Measurements from ENCODE around the gene YDJC.
"Not testable (repeated sequence)": the region's sequence is repeated elsewhere in the genome, so short reads cannot be mapped to it uniquely, and the experiment has no call there.

The YDJC gene

DNA sequence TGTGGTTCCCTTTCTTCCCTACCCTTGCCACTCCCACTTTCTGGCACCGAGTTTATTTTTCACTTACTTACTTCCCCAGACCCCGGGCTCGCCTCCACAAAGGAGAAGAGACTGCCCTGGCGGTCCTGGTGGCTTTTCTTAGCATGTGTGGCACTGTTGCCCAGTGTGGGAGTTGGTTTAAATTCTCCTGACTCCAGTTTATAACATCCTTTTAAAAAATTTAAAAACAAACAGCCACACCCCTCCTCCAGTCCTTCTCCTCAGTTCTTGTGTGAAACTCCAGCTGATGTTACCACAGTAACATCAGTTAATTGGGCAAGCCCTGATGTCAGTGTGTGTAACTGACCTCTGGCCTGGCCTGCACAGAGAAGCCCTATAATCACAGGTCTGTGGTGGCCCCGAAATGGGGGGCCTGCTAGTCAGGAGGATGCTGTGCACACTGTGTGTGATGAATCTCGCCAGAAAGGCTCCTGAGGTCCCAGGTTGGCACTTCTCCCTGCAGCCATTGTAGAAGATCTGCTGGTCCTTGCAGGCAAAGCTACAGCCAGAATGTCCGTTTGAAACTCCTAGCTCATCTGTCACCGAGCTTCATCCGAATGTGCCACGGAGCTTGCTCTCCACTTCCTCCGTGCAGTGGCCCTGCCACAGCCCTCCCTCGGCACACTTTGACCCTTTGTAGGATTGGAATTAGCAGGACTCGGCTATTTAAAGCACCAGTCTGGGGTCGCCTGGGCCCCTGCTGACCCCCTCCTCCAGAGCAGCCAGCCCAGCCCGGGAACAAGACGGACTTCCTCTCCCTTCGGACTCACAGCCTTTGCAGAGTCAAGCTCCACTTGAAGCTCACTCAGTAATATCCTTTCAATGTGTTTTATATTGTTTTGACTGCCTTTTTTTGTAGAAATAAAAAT is 7.6 kb downstream of the YDJC start:
- Histone ChIP-seq H3K4me1 (ENCODE audit: insufficient read depth, low read length) (peaks cover 8% of the 10 kb centered on the region), H3K36me3 (ENCODE audit: insufficient read depth, low read length) (peaks cover 25% of the 10 kb centered on the region), H3K4me3 (ENCODE audit: low read length) (no peak overlapping the region), H3K27me3 (ENCODE audit: insufficient read depth, low read length) (no peaks in the 10 kb centered on the region), H3K9me3 (ENCODE audit: low read length) (no peaks in the 10 kb centered on the region), H2AFZ (ENCODE audit: low read depth, low read length) (no peak overlapping the region)

DNA sequence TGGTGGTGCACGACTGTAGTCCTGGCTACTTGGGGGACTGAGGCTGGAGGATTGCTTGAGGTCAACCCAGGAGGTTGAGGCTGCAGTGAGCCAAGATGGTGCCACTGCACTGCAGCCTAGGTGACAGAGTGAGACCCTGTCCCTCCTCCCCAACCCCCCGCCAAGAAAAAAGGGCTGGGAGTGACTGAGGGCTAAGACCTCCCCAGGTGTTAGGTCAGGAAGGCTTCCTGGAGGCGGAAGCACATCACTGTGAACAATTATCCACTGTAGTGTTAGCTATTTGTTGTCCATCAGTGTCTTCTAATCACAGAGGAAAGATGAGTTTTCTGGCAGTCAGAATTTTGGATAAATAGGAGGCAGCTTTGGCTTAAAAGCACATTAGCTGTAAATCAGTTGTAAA is 8.8 kb downstream of the YDJC start:
- H3K27me3 ChIP-seq (ENCODE audit: insufficient read depth, low read length): no peaks in the 10 kb centered on the region
- H3K9me3 ChIP-seq (ENCODE audit: low read length): no peaks in the 10 kb centered on the region
- H3K4me1 ChIP-seq (ENCODE audit: insufficient read depth, low read length): peaks cover 8% of the 10 kb centered on the region
- H3K36me3 ChIP-seq (ENCODE audit: insufficient read depth, low read length): peaks cover 26% of the 10 kb centered on the region
- H2AFZ ChIP-seq (ENCODE audit: low read depth, low read length): no peak overlapping the region
- no peak overlapping the region for H3K4me3 ChIP-seq (ENCODE audit: low read length)

- not testable (repeated sequence) for H3K4me3 ChIP-seq (ENCODE audit: low read length); H3K27me3 ChIP-seq (ENCODE audit: insufficient read depth, low read length); H2AFZ ChIP-seq (ENCODE audit: low read depth, low read length); H3K9me3 ChIP-seq (ENCODE audit: low read length); H3K4me1 ChIP-seq (ENCODE audit: insufficient read depth, low read length)
- H3K36me3 ChIP-seq (ENCODE audit: insufficient read depth, low read length): peaks cover 39% of the 10 kb centered on the region
These were observed 12.5 kb downstream of the YDJC start for GRCh38 chr22:21617337-21617736.

- H3K27me3 ChIP-seq (ENCODE audit: insufficient read depth, low read length): no peaks in the 10 kb centered on the region
- no peaks in the 10 kb centered on the region for H3K4me1 ChIP-seq (ENCODE audit: insufficient read depth, low read length)
- H3K36me3 ChIP-seq (ENCODE audit: insufficient read depth, low read length): peaks cover 47% of the 10 kb centered on the region
- no peaks in the 10 kb centered on the region for H3K9me3 ChIP-seq (ENCODE audit: low read length)
- H3K4me3 ChIP-seq (ENCODE audit: low read length): no peak overlapping the region
- no peak overlapping the region for H2AFZ ChIP-seq (ENCODE audit: low read depth, low read length)
These were observed 14.1 kb downstream of the YDJC start for GRCh38 chr22:21615731-21616130.

DNA sequence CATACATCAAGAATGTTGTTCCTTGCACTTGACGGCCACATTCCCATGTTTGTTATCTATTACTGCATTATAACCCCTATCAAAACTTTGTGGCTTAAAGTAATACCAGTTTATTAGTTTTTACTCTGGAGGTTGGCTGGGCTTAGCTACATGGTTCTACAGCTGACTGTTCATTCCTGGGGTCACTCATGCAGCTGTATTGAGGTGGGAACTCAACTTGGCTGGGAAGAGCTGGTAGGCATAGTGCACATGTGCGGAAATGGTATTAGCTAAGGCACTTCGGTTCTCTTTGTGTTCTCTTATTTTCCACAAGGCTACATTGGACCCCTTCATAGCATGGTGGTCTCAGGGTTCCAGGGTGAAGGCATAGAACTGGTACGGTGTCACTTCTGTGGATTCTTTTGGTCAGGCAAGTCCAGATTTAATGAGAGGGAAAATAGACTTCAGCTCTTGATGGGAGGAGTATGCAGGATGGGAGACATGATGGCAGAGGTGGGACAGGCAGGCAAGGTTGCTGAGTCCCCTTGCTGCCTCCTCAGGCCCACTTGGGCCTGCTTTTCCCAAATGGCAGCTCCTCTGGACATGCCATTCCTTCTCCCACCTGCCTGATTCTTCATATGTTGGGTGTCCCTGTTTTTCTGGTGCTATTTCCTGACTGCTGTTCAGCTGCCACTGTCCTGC is 16.1 kb downstream of the YDJC start:
- Histone ChIP-seq H3K27me3 (ENCODE audit: insufficient read depth, low read length) (no peaks in the 10 kb centered on the region), H3K9me3 (ENCODE audit: low read length) (no peaks in the 10 kb centered on the region), H3K36me3 (ENCODE audit: insufficient read depth, low read length) (peaks cover 53% of the 10 kb centered on the region), H2AFZ (ENCODE audit: low read depth, low read length) (no peak overlapping the region), H3K4me1 (ENCODE audit: insufficient read depth, low read length) (no peaks in the 10 kb centered on the region), H3K4me3 (ENCODE audit: low read length) (no peak overlapping the region)

DNA sequence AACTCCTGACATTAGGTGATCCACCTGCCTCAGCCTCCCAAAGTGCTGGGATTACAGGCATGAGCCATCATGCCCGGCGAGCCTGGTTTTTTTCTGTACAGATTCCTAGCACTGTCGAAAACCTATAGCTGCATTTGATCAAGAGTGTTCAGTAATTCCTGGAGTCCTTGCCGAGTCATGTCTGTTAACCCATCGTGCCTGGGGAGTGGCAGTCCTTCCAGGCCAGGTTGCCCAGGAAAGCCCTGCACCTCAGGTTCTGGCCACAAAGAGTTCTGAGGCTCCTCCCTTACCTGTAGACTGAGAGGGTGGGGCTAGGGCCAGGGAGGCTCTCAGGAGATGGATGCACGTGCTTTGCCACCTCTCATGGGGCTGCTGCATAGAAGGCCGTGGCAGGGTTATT is 17.0 kb downstream of the YDJC start:
- Histone ChIP-seq H3K27me3 (ENCODE audit: insufficient read depth, low read length) (no peaks in the 10 kb centered on the region), H3K36me3 (ENCODE audit: insufficient read depth, low read length) (peaks cover 53% of the 10 kb centered on the region), H3K4me3 (ENCODE audit: low read length) (no peak overlapping the region), H2AFZ (ENCODE audit: low read depth, low read length) (no peak overlapping the region), H3K4me1 (ENCODE audit: insufficient read depth, low read length) (no peaks in the 10 kb centered on the region), H3K9me3 (ENCODE audit: low read length) (no peaks in the 10 kb centered on the region)

DNA sequence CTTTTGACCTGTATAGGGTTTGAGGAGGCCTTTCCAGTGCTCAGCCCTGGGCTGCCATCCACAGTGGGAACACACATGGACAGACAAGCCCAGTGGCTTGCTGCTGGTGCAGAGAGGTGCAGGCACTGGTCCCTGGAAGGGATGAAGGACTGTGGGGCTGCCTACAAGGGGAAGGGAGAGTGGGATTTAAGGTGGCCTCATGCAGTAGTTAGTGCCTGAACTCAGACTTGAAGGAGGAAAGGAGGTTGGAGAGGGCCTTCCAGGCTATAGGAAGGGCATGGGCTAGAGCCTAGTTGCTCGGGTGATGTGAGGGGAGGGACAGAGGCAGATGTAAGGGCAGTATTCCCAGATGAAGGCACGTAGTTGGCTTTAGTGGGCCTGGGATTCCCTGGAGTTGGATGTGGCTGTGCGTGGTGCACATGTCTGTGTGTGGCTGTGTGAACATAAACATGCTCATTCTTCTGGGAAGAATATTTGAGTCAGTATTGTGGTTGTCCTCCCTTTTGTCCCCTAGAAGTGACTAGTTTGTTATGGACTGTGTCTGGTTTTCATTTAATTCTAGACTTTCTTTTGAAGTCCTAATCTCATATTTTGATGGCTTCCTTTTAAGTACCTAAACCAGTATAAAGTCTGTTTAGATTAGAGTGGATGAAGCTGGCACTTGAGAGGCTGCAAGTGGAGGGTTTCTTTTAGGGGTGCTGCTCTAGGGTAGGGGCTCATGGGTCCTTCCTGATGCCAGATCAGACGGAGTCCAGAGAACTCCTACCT is 18.4 kb downstream of the YDJC start:
- Histone ChIP-seq H3K4me3 (ENCODE audit: low read length) (no peak overlapping the region), H3K9me3 (ENCODE audit: low read length) (no peaks in the 10 kb centered on the region), H3K27me3 (ENCODE audit: insufficient read depth, low read length) (no peaks in the 10 kb centered on the region), H3K4me1 (ENCODE audit: insufficient read depth, low read length) (no peaks in the 10 kb centered on the region), H3K36me3 (ENCODE audit: insufficient read depth, low read length) (peaks cover 51% of the 10 kb centered on the region), H2AFZ (ENCODE audit: low read depth, low read length) (no peak overlapping the region)

- not testable (repeated sequence) for H2AFZ ChIP-seq (ENCODE audit: low read depth, low read length)
- peaks cover 46% of the 10 kb centered on the region for H3K36me3 ChIP-seq (ENCODE audit: insufficient read depth, low read length)
These were observed 20.2 kb downstream of the YDJC start for GRCh38 chr22:21609556-21610157.

DNA sequence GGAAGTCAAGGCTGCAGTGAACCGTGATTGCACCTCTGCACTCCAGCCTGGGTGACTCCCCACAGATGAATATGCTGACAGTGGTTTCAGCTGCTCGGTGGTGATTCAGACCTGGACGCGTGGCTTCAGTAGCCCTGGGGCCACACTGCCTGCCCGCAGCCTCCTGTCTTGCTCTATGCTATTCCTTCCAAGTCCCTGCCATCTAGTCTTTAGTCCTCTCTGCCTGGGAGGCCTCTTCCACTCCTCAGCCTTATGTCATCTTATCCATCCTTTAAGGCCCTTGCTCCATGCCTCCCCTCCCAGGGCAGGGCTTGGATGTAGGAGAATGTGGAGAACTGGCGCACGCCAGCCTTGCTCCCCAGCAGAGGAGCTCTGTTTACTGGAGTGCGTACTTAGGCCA is 23.0 kb downstream of the YDJC start:
- H3K9me3 ChIP-seq (ENCODE audit: low read length): no peaks in the 10 kb centered on the region
- no peaks in the 10 kb centered on the region for H3K4me1 ChIP-seq (ENCODE audit: insufficient read depth, low read length)
- peaks cover 26% of the 10 kb centered on the region for H3K36me3 ChIP-seq (ENCODE audit: insufficient read depth, low read length)
- H2AFZ ChIP-seq (ENCODE audit: low read depth, low read length): no peak overlapping the region
- no peak overlapping the region for H3K4me3 ChIP-seq (ENCODE audit: low read length)
- no peaks in the 10 kb centered on the region for H3K27me3 ChIP-seq (ENCODE audit: insufficient read depth, low read length)

More at GRCh38 chr22:21609556-21610157, 20.2 kb downstream of the YDJC start:
- H3K4me1 ChIP-seq (ENCODE audit: insufficient read depth, low read length); H3K9me3 ChIP-seq (ENCODE audit: low read length); H3K4me3 ChIP-seq (ENCODE audit: low read length); H3K27me3 ChIP-seq (ENCODE audit: insufficient read depth, low read length): not testable (repeated sequence)

DNA sequence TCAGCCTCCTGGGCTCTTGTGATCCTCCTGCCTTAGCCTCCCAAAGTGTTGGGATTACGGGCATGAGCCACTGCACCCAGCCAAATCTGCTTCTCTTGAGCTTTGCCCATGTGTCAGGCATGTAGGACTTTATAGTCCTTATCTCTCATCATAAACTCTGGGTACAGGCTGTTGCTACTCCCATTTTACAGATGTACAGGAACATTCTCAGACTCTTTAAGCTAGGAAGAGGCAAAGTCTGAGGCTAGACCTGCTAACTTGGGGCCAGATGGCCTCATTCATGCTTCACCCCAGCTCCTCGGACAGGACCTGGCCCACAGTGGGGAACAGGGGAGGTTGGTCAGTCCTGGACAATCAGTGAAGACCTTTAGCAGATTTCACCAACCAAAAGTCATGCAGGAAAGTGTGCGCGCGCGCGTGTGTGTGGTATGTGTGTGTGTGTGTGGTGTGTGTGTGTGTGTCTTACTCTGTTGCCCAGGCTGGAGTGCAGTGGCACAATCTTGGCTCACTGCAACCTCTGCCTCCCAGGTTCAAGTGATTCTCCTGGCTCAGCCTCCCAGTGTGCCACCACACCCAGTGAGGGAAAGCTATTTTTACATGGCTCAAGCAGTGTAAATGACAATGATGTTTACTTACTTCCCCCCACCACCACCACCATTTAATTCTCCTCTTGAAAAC is 23.8 kb downstream of the YDJC start:
- Histone ChIP-seq H2AFZ (ENCODE audit: low read depth, low read length) (no peak overlapping the region), H3K4me3 (ENCODE audit: low read length) (no peak overlapping the region), H3K36me3 (ENCODE audit: insufficient read depth, low read length) (peaks cover 19% of the 10 kb centered on the region), H3K4me1 (ENCODE audit: insufficient read depth, low read length) (no peaks in the 10 kb centered on the region), H3K27me3 (ENCODE audit: insufficient read depth, low read length) (no peaks in the 10 kb centered on the region), H3K9me3 (ENCODE audit: low read length) (no peaks in the 10 kb centered on the region)

GRCh38 chr22:21603973-21604372 is 25.8 kb downstream of the YDJC start:
- Histone ChIP-seq H3K4me1 (ENCODE audit: insufficient read depth, low read length) (no peaks in the 10 kb centered on the region), H3K4me3 (ENCODE audit: low read length) (no peak overlapping the region), H3K27me3 (ENCODE audit: insufficient read depth, low read length) (no peaks in the 10 kb centered on the region), H3K36me3 (ENCODE audit: insufficient read depth, low read length) (peaks cover 11% of the 10 kb centered on the region), H3K9me3 (ENCODE audit: low read length) (no peaks in the 10 kb centered on the region), H2AFZ (ENCODE audit: low read depth, low read length) (no peak overlapping the region)

- no peak overlapping the region for H2AFZ ChIP-seq (ENCODE audit: low read depth, low read length)
- peaks cover 16% of the 10 kb centered on the region for H3K36me3 ChIP-seq (ENCODE audit: insufficient read depth, low read length)
- H3K4me1 ChIP-seq (ENCODE audit: insufficient read depth, low read length): no peaks in the 10 kb centered on the region
- no peaks in the 10 kb centered on the region for H3K27me3 ChIP-seq (ENCODE audit: insufficient read depth, low read length)
- no peaks in the 10 kb centered on the region for H3K9me3 ChIP-seq (ENCODE audit: low read length)
- H3K4me3 ChIP-seq (ENCODE audit: low read length): no peak overlapping the region
These were observed 27.2 kb downstream of the YDJC start for GRCh38 chr22:21602579-21602978.

All from neuron (in vitro differentiated cells).